ENCODE measurements around the gene CCL11.
"Not testable (repeated sequence)": the region's sequence is repeated elsewhere in the genome, so short reads cannot be mapped to it uniquely, and the experiment has no call there.

CCL11 gene

GRCh38 chr17:34307110-34307509 is 21.6 kb downstream of the CCL11 start:
- no peak for DNase-seq (ENCODE audit: low read depth)

DNA sequence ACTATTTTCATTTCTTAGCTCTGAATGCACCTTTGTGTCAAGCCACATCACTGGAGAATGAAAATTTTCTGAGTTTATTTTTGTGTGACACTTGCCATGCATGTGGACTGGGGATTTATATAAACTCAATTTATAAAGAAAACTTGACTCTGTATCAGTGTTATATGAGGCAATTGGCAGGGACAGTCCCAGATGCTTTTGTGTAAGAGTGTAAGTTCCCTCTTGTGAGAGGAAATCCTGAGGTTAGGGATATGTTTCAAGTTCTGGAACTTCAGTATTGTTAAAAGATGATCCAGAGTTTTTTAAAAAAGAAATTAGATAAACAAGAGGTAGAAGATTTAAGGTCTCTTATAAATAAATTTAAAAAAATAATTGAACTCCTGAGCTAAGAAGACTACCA is 22.8 kb downstream of the CCL11 start:
- DNase-seq (ENCODE audit: low read depth) = no peak

- no peak for DNase-seq (ENCODE audit: low read depth)
Measured at GRCh38 chr17:34311291-34311690, 25.7 kb downstream of the CCL11 start.

DNA sequence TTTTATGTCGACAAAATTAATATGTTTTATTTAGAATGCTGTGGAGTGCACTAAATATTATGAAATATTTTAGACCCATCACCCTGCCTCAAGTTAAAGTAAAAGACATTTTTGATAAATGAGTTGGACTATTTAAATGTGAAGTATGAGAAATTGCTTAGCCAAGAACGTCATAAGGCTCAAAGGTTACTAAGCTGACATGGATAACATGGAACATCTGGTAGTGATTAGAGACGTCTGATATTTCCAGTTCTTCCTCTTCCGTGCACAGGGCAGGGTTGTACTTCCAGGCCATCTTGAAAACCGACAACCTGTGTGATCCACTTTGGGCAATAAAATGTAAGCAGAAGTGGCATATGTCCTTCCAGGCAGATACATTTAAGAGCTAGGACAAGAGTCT is 26.5 kb downstream of the CCL11 start:
- no peak for DNase-seq (ENCODE audit: low read depth)

GRCh38 chr17:34313164-34313563 is 27.6 kb downstream of the CCL11 start:
- DNase-seq (ENCODE audit: low read depth) = no peak

DNA sequence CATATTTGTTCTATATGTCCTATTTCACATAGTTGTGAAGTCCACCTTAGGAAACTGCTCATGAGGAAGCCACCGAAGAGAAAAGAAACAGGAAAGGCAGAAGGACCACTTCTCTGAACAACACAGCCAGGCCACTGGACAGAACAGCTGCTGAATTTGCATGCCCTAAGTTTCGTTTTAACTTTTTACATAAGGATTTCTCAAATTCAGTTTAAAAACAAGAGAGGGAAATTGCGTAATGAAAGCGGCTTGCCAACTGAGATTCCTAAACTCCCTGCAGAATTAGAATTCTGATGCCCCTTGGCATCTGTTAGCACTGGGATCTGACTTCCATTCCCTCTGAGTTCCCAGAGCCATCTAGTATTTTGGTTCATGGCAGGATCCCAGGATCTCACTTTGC is 28.7 kb downstream of the CCL11 start:
- DNase-seq (ENCODE audit: low read depth) = no peak

DNA sequence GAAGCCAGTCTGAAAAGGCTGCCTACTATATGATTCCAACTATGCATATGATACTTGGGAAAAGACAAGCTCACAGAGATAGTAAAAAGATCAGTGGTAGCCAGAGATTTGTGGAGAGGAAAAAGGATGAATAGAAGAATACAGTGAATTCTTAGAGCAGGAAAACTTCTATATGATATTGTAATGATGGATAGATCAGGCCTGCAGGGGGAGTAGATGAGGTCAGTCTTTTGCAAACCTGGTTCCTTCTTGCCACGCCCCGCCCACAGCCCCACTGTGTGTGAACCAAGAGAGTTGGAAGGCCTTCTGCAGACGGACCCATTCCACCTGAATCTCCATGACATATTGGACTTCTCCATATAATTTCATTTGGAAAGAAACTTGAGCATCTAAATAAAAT is 32.9 kb downstream of the CCL11 start:
- DNase-seq (ENCODE audit: low read depth) = no peak

- DNase-seq (ENCODE audit: low read depth) = no peak
Measured at GRCh38 chr17:34319039-34319483, 33.5 kb downstream of the CCL11 start, which contains the start of gene CCL8. Gene CCL8 (plus strand): TSS chr17:34319435. CDS start chr17:34319502, 67 bp downstream.

DNA sequence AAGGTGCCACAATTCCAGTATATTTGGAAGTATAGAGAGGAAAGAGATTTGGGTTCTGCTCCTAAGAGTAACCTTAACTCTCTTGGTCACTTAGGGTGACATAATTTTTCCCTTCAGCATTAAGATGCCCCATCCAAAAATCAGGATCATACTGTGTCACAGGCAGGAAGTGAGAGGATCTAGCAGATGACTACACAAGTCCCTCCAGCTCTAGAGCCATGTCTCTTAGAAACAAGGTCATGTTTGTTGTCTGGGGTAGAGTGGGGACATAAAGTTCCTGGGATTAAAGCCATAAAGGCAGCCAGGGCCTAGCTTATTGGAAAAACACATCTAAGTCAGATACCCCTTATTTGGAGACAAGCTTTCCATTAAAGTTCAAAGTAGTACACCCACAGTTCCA is 36.4 kb downstream of the CCL11 start:
- DNase-seq (ENCODE audit: low read depth) = no peak

DNA sequence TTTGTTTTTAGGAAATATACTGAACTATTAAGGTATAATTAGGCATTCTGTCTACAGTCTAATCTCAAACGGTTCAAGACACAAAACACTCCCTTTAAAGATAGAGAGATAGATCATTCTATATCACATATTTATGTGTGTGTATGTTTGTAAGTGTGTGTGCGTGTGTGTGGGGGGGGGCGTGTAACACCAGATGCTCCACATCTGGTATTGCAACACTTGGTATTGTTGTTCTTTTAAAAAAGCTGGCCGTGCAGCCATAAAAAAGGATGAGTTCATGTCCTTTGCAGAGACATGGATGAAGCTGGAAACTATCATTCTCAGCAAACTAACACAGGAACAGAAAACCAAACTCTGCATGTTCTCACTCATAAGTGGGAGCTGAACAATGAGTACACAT is 42.0 kb downstream of the CCL11 start:
- not testable (repeated sequence) for DNase-seq (ENCODE audit: low read depth)

DNA sequence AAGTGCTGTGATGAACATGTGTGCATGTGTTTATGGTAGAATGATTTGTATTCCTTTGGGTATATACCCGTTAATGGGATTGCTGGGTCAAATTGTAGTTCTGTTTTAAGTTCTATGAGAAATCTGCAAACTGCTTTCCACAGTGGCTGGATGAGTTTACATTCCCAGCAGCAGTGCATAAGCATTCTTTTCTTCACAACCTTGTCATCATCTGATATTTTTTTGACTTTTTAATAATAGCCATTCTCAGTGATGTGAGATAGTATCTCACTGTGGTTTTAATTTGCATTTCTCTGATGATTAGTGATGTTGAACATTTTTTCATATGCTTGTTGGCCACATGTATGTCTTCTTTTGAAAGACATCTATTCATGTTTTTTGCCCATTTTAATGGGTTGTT is 52.2 kb downstream of the CCL11 start:
- no peak for DNase-seq (ENCODE audit: low read depth)

All from stimulated activated CD4-positive, alpha-beta T cell treated with anti-CD3 and anti-CD28 coated beads, Interleukin-2, amount 100 ng/mL, for 4 hours (primary cell).